ENCODE measurements around the gene SMARCB1.
A peak's percentile ranks its signal among the peaks of the same experiment; 100 is the strongest.

The SMARCB1 gene

GRCh38 chr22:23847310-23847920 lies 60.6 kb downstream of the SMARCB1 start:
- DNase-seq (ENCODE audit: insufficient read length, low spot score) (no peak), FAIRE-seq (no peak)
- no peak for TF ChIP-seq CTCF (IDR thresholded peaks at IDR 0.05; ENCODE audit: insufficient read depth, missing control alignments)

DNA sequence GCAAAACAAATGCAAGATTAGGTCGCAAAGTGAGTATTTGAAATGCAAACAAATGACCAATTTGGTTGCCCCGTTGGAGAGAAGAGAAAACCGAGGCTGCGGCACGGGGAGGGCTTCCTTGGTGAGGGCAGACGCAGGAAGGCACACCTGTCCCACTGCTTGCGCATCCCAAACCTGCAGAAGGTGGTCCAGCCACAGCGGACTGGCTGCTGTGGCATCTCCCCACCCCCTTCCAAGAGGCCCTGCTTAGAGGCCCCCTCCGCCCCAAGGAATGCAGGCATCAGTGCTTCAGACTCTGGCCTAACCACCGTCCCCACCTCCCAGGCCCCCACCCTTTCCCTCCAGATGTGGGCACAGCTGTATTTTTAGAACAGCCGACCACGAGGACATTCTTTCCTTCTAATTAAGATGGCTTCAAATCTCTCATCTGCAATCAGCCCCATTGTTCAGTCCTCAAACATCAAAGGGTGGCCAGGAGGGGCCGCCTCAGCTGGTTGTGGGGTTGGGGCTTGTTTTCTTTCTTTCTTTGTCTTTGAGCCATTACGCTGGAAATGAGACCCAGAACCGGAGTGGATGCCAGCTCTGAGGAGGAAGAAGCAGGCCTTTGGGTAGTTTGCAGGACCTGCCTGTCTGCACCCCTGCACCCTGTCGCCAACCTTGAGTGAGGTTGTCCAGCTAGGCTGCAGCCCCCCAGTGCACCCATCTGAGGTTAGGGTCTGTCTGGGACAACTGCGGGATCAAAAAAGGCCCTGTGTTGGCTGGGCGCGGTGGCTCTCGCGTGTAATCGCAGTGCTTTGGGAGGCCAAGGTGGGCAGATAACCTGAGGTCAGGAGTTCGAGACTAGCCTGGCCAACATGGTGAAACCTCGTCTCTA lies 61.5 kb downstream of the SMARCB1 start:
- DNase-seq (ENCODE audit: insufficient read length, low spot score) (no peak), FAIRE-seq (no peak)
- TF ChIP-seq CTCF (IDR thresholded peaks at IDR 0.05; ENCODE audit: insufficient read depth, missing control alignments) = no peak

- no peak for FAIRE-seq
- DNase-seq (ENCODE audit: insufficient read length, low spot score) = peak; percentile 96
- peak; percentile 86 for TF ChIP-seq CTCF (IDR thresholded peaks at IDR 0.05; ENCODE audit: insufficient read depth, missing control alignments)
Measured at GRCh38 chr22:23849009-23850006, 62.5 kb downstream of the SMARCB1 start.

- no peak for DNase-seq (ENCODE audit: insufficient read length, low spot score)
- no peak for FAIRE-seq
- TF ChIP-seq CTCF (IDR thresholded peaks at IDR 0.05; ENCODE audit: insufficient read depth, missing control alignments) = no peak
Measured at GRCh38 chr22:23850136-23850611, 63.4 kb downstream of the SMARCB1 start.

GRCh38 chr22:23856721-23857605 lies 70.2 kb downstream of the SMARCB1 start:
- no peak for TF ChIP-seq CTCF (IDR thresholded peaks at IDR 0.05; ENCODE audit: insufficient read depth, missing control alignments)
- no peak for FAIRE-seq
- peak; percentile 70 for DNase-seq (ENCODE audit: insufficient read length, low spot score)
